Heart right ventricle (tissue), 16 donors: Measurements from ENCODE around the gene DPP10. TPM values are rescaled to one million over a fixed set of nuclear protein-coding genes. Genes with fewer than 3 reads are reported as not detected.

Experiments
- ATAC-seq, 8 donors: fragments of 200-7000 bp; cut with Tn5 transposase; one replicate each; pipeline ENCODE4 v1.9.1; 2020; ENCODE audit warnings: mild to moderate bottlenecking in 8 of 8, moderate library complexity in 8 of 8, moderate number of reproducible peaks in 1 of 8
- DNase-seq, 2 donors: peaks; one replicate each; pipeline ENCODE4 v3.0.0-alpha.2; 2020
- H3K27ac ChIP-seq, 10 donors: fragments of 200-600 bp; sonication (generic) in 2 of 10; one replicate each; pipeline versions ENCODE4 v1.5.0 to v1.8.0; 2020 to 2022; ENCODE audit warnings: mild to moderate bottlenecking in 3 of 10
- H3K27me3 ChIP-seq, 7 donors: fragments of 200-600 bp; one replicate each; pipeline ENCODE4 v1.8.0; 2021 to 2022; ENCODE audit warnings: mild to moderate bottlenecking in 2 of 7
- H3K36me3 ChIP-seq, 9 donors: fragments of 200-600 bp; sonication (generic) in 1 of 9; one replicate each; pipeline versions ENCODE4 v1.5.0 to v1.8.0; 2020 to 2022; ENCODE audit warnings: mild to moderate bottlenecking in 2 of 9
- H3K4me1 ChIP-seq, 9 donors: fragments of 200-600 bp; sonication (generic) in 1 of 9; one replicate each; pipeline versions ENCODE4 v1.5.0 to v1.8.0; 2020 to 2022; ENCODE audit warnings: mild to moderate bottlenecking in 4 of 9
- H3K4me3 ChIP-seq, 10 donors: fragments of 200-600 bp; sonication (generic) in 2 of 10; one replicate each; pipeline versions ENCODE4 v1.5.0 to v1.8.0; 2020 to 2022; ENCODE audit warnings: mild to moderate bottlenecking in 7 of 10, moderate library complexity in 2 of 10
- H3K9me3 ChIP-seq, 11 donors: fragments of 200-600 bp in 10 of 11; sonication (generic) in 2 of 11; one replicate each; pipeline versions ENCODE4 v1.5.0 to v1.8.0; 2013 to 2022; ENCODE audit warnings: mild to moderate bottlenecking in 2 of 11, control low read depth in 1 of 11, moderate library complexity in 1 of 11
- WGBS, 2 donors: extraction: QIAGEN DNeasy Blood & Tissue Kit; methylation state at CpG; one replicate each; pipeline ENCODE4 v1.1.7; 2013; ENCODE audit warnings: inconsistent platforms in 1 of 2; 5-methylcytosine and 5-hydroxymethylcytosine counted together
- intact Hi-C, 10 donors: fragments of 100-400 bp; cut with DNase I; formaldehyde crosslinking; loops; one replicate each; pipeline versions ENCODE4 v1.11.1 to v1.14.2; 2022
- polyA plus RNA-seq, 2 donors: library from polyadenylated mRNA; stranded (reverse); fragments of 200-250 nt; gene quantifications; one replicate each; pipeline ENCODE4 v1.2.3, GENCODE V29; 2013
- total RNA-seq, 10 donors: library from RNA; stranded (reverse); fragmentation: NEBNext Ultra II Directional in 3 of 10; extraction: Animal tissue kit (Norgen Biotek cat#: 25700) in 3 of 10; gene quantifications; one replicate each; pipeline versions ENCODE4 v1.2.1 to v1.2.4, GENCODE V29; 2021 to 2023
- TF ChIP-seq, protein P1 (sequence below), 9 donors: fragments of 200-600 bp; sonication (generic) in 2 of 9; IDR thresholded peaks; one replicate each; pipeline versions ENCODE4 v1.5.0 to v1.8.0; 2021 to 2022; ENCODE audit warnings: antibody characterized with exemption in 9 of 9, mild to moderate bottlenecking in 5 of 9, moderate library complexity in 1 of 9
- donor health status: Arrhythmogenic right ventricular cardiomyopathy.
- donor health status: ischemic (EF 13 %, LVEDD 7.1; RV severe dilation, severe dysfunction).
- donor health status: healthy with polysubstance abuse.
- donor health status: DM: no; HTN: yes; CAD: no.
- donor health status: DM: no; HTN: no; CAD: no.
- donor health status: ischemic (EF 25% LVEDD 6.9; RV normal size, moderate dysfunction).
- donor health status: ischemic (EF 25% LVEDD 5.7; RV mildly dilated, moderate dysfunction).
- donor health status: healthy.
- donor health status: DM: yes; HTN: yes; CAD: no.
- donor health status: Ischemic cardiomyopathy.
- donor health status: ischemic (EF 35%, LVEDD 5.7; RV mildly dilated, moderate dysfunction).
- donor health status: nonischemic (EF 11% LVEDD 7.7; RV severe dilation, severe dysfunction).
- donor health status: DM: yes; HTN: yes; CAD: no.
- donor health status: PGD.
- donor health status: ischemic (EF 29% LVEDD 5.4; RV normal size, mild dysfunction).
- donor health status: nonischemic (EF 23%, LVEDD 6.1; RV moderate dilation, normal function).

Gene DPP10
- total and polyA plus RNA-seq, 12 donors = 0.15 to 0.49 (median 0.38) TPM; not detected in 9

DNA sequence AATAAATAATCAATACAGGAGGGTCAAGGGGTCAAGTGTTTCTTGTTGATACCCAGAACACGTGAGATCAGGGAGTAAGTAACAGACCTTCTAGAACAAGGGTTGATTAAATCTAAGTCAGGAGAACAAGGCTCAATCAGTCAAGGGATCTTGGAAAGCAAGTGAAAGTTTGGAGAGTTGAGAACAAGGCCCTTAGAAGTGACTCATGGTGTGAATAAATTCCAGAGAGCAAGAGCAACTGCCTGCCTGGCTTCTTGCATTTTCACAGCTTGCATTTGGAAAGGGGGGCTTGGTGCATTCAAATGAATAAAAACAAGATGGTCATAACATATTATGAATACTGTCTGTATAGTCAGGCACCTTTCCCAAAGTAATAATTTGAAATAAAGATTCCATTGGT lies 256.1 kb downstream of the DPP10 start:
- H3K36me3 ChIP-seq = no peaks in the 10 kb centered on the region
- no peaks in the 10 kb centered on the region for H3K9me3 ChIP-seq
- H3K27me3 ChIP-seq = peaks cover 0 to 8% (median 0%) of the 10 kb centered on the region in 7 donors
- 56 to 65% methylated on average over 1 of the region's 1 CpG for WGBS, 2 donors
- no peak overlapping the region for H3K27ac ChIP-seq
- intact Hi-C loops = no loop called here
- H3K4me3 ChIP-seq = no peak overlapping the region
- H3K4me1 ChIP-seq = no peaks in the 10 kb centered on the region
- TF ChIP-seq, protein P1, sequence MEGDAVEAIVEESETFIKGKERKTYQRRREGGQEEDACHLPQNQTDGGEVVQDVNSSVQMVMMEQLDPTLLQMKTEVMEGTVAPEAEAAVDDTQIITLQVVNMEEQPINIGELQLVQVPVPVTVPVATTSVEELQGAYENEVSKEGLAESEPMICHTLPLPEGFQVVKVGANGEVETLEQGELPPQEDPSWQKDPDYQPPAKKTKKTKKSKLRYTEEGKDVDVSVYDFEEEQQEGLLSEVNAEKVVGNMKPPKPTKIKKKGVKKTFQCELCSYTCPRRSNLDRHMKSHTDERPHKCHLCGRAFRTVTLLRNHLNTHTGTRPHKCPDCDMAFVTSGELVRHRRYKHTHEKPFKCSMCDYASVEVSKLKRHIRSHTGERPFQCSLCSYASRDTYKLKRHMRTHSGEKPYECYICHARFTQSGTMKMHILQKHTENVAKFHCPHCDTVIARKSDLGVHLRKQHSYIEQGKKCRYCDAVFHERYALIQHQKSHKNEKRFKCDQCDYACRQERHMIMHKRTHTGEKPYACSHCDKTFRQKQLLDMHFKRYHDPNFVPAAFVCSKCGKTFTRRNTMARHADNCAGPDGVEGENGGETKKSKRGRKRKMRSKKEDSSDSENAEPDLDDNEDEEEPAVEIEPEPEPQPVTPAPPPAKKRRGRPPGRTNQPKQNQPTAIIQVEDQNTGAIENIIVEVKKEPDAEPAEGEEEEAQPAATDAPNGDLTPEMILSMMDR (IDR thresholded peaks at IDR 0.05) = no peak
- no peak for ATAC-seq
- DNase-seq = no peak

GRCh38 chr2:114699423-114699944 lies 257.0 kb downstream of the DPP10 start:
- DNase-seq (no peak), ATAC-seq (no peak)
- 79 to 88% methylated on average over 2 of the region's 2 CpGs for WGBS, 2 donors
- TF ChIP-seq, protein P1 (IDR thresholded peaks at IDR 0.05) = no peak
- intact Hi-C loops = no loop called here
- no peak overlapping the region for H3K4me3 ChIP-seq
- no peaks in the 10 kb centered on the region for H3K36me3 ChIP-seq
- H3K9me3 ChIP-seq = no peaks in the 10 kb centered on the region
- no peaks in the 10 kb centered on the region for H3K4me1 ChIP-seq
- H3K27ac ChIP-seq = no peak overlapping the region
- peaks cover 0 to 4% (median 0%) of the 10 kb centered on the region in 7 donors for H3K27me3 ChIP-seq

DNA sequence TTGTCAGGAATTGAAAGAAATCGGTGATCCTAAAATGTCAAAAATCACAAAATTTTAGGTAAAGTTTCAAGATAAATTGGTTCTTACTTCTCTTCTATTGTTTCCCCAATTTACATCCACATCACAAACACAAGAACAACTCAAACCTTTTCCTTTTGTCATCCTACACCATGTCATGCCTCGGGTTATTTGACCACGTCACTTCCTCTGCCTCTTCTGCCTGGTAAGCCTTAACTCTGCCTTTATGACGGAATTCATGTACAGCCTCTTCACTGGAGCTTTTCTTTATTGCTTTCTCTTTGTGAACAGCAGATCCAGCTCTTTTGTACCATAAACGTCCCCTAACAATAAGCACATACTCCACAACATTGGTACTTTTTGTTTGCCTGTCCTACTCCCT lies 258.0 kb downstream of the DPP10 start:
- intact Hi-C loops = no loop called here
- Histone ChIP-seq H3K9me3 (peaks cover 0 to 5% (median 0%) of the 10 kb centered on the region in 11 donors), H3K4me1 (no peaks in the 10 kb centered on the region), H3K27ac (no peak overlapping the region), H3K27me3 (no peaks in the 10 kb centered on the region), H3K4me3 (no peak overlapping the region), H3K36me3 (no peaks in the 10 kb centered on the region)
- TF ChIP-seq, protein P1 (IDR thresholded peaks at IDR 0.05) = no peak
- DNase-seq (no peak), ATAC-seq (no peak)
- 74 to 79% methylated on average over 5 of the region's 5 CpGs for WGBS, 2 donors

- no peak overlapping the region for H3K4me3 ChIP-seq
- no peaks in the 10 kb centered on the region for H3K36me3 ChIP-seq
- 73 to 80% methylated on average over 4 of the region's 4 CpGs for WGBS, 2 donors
- ATAC-seq (no peak), DNase-seq (no peak)
- no peaks in the 10 kb centered on the region for H3K4me1 ChIP-seq
- TF ChIP-seq, protein P1 (IDR thresholded peaks at IDR 0.05) = no peak
- intact Hi-C loops = no loop called here
- no peaks in the 10 kb centered on the region for H3K9me3 ChIP-seq
- no peaks in the 10 kb centered on the region for H3K27me3 ChIP-seq
- no peak overlapping the region for H3K27ac ChIP-seq
These were observed 267.8 kb downstream of the DPP10 start for GRCh38 chr2:114709936-114710850.
